Peyer's patch (tissue), 4 donors: Measurements from ENCODE around the gene GSTT4. TPM values are rescaled to one million over a fixed set of nuclear protein-coding genes. Genes with fewer than 3 reads are reported as not detected.

Experiments used
- DNase-seq, 3 donors: peaks; one replicate each; pipeline ENCODE4 v3.0.0-alpha.2; 2017 to 2019
- H3K27ac ChIP-seq, 4 donors: fragments of 200-600 bp; sonication (generic); one replicate each; pipeline ENCODE4 v1.5.1; 2016 to 2019
- H3K27me3 ChIP-seq, 2 donors: fragments of 200-600 bp; sonication (generic); one replicate each; pipeline ENCODE4 v1.5.1; 2019
- H3K36me3 ChIP-seq, 3 donors: fragments of 200-600 bp; sonication (generic); one replicate each; pipeline ENCODE4 v1.5.1; 2016 to 2019
- H3K4me1 ChIP-seq, 4 donors: fragments of 200-600 bp; sonication (generic); one replicate each; pipeline ENCODE4 v1.5.1; 2016 to 2019
- H3K4me3 ChIP-seq, 4 donors: fragments of 200-600 bp; sonication (generic); 1 replicate in 3 of 4; 2 replicates in 1 of 4; pipeline ENCODE4 v1.5.1; 2016 to 2019; ENCODE audit warnings: mild to moderate bottlenecking in 1 of 4
- H3K9me3 ChIP-seq, 4 donors: fragments of 200-600 bp; sonication (generic); one replicate each; pipeline ENCODE4 v1.5.1; 2016 to 2019; ENCODE audit warnings: mild to moderate bottlenecking in 1 of 4
- CTCF ChIP-seq, 6 experiments: fragments of 450-650 bp in 4 of 6; fragments of 200-600 bp in 2 of 6; sonication (generic) in 1 of 6; IDR thresholded peaks; one replicate each; pipeline ENCODE4 v1.5.1; 2017 to 2019; ENCODE audit warnings: antibody characterized with exemption in 6 of 6, mild to moderate bottlenecking in 3 of 6, moderate library complexity in 1 of 6
- POLR2A ChIP-seq, 2 donors: fragments of 450-650 bp; IDR thresholded peaks; one replicate each; pipeline ENCODE4 v1.5.1; 2017; ENCODE audit warnings: antibody characterized with exemption in 2 of 2, mild to moderate bottlenecking in 2 of 2, moderate library complexity in 2 of 2
- total RNA-seq, 4 donors: library from RNA; depleted of rRNA; stranded (reverse); fragments of >200 nt; gene quantifications; one replicate each; pipeline ENCODE4 v1.1.0, GENCODE V29; 2016

GSTT4 gene
- not detected for total RNA-seq

- Histone ChIP-seq H3K27ac (no peak within 1 kb of the TSS), H3K36me3 (no peaks in the 10 kb centered on the region), H3K4me1 (no peaks in the 10 kb centered on the region), H3K9me3 (no peaks in the 10 kb centered on the region), H3K27me3 (no peaks in the 10 kb centered on the region), H3K4me3 (no peak within 1 kb of the TSS)
- DNase-seq = no peak
- TF ChIP-seq CTCF (IDR thresholded peaks at IDR 0.05) (no peak), POLR2A (IDR thresholded peaks at IDR 0.05) (no peak)
Observed at GRCh38 chr22:24005201-24005600, at the start of gene GSTT4. Gene GSTT4 (minus strand): TSS chr22:24005453. CDS start chr22:24005356, 97 bp downstream.

- Histone ChIP-seq H3K4me1 (no peaks in the 10 kb centered on the region), H3K27ac (no peak overlapping the region), H3K9me3 (no peaks in the 10 kb centered on the region), H3K27me3 (no peaks in the 10 kb centered on the region), H3K36me3 (peaks cover 0 to 83% (median 0%) of the 10 kb centered on the region in 3 donors), H3K4me3 (no peak overlapping the region)
- no peak for TF ChIP-seq POLR2A (IDR thresholded peaks at IDR 0.05)
- no peak for TF ChIP-seq CTCF (IDR thresholded peaks at IDR 0.05)
- no peak for DNase-seq
Observed at GRCh38 chr22:24054356-24054755, 49.1 kb upstream of the GSTT4 start.

GRCh38 chr22:24053481-24054226 lies 48.4 kb upstream of the GSTT4 start:
- Histone ChIP-seq H3K27ac (no peak overlapping the region), H3K4me3 (no peak overlapping the region), H3K9me3 (no peaks in the 10 kb centered on the region), H3K4me1 (no peaks in the 10 kb centered on the region), H3K36me3 (peaks cover 0 to 83% (median 0%) of the 10 kb centered on the region in 3 donors), H3K27me3 (no peaks in the 10 kb centered on the region)
- no peak for DNase-seq
- TF ChIP-seq CTCF (IDR thresholded peaks at IDR 0.05) = no peak

- Histone ChIP-seq H3K4me3 (no peak overlapping the region), H3K4me1 (no peaks in the 10 kb centered on the region), H3K27me3 (no peaks in the 10 kb centered on the region), H3K36me3 (peaks cover 0 to 81% (median 0%) of the 10 kb centered on the region in 3 donors), H3K9me3 (no peaks in the 10 kb centered on the region), H3K27ac (no peak overlapping the region)
- TF ChIP-seq CTCF (IDR thresholded peaks at IDR 0.05) = no peak
- TF ChIP-seq POLR2A (IDR thresholded peaks at IDR 0.05) = no peak
- no peak for DNase-seq
Observed at GRCh38 chr22:24051568-24051967, 46.3 kb upstream of the GSTT4 start.

- no peak overlapping the region for H3K4me3 ChIP-seq
- H3K36me3 ChIP-seq = peaks cover 0 to 81% (median 0%) of the 10 kb centered on the region in 3 donors
- no peaks in the 10 kb centered on the region for H3K4me1 ChIP-seq
- TF ChIP-seq POLR2A (IDR thresholded peaks at IDR 0.05) (no peak), CTCF (IDR thresholded peaks at IDR 0.05) (no peak)
- H3K27ac ChIP-seq = no peak overlapping the region
- no peaks in the 10 kb centered on the region for H3K9me3 ChIP-seq
- no peaks in the 10 kb centered on the region for H3K27me3 ChIP-seq
- DNase-seq = no peak
Observed at GRCh38 chr22:24051028-24051427, 45.8 kb upstream of the GSTT4 start.
